Liver (tissue), 9 donors: ENCODE results near the gene TMTC1. TPM values are rescaled to one million over a fixed set of nuclear protein-coding genes. Genes with fewer than 3 reads are reported as not detected.

ENCODE experiments used
- DNase-seq: peaks from one replicate; pipeline ENCODE4 v3.0.0-alpha.2; 2017; ENCODE audit warnings: low spot score
- H3K27ac ChIP-seq, 2 donors: one replicate each; pipeline ENCODE4 v1.7.0; 2013; ENCODE audit warnings: inconsistent platforms in 2 of 2, low read length in 2 of 2, control low read depth in 1 of 2, low read depth in 1 of 2, mild to moderate bottlenecking in 1 of 2
- H3K27me3 ChIP-seq, 4 donors: one replicate each; pipeline versions ENCODE4 v1.6.1 to v1.7.0; 2013; ENCODE audit warnings: low read length in 3 of 4, inconsistent platforms in 1 of 4, mild to moderate bottlenecking in 1 of 4, moderate library complexity in 1 of 4; ENCODE audit not compliant: control insufficient read depth in 4 of 4, insufficient read depth in 4 of 4
- H3K36me3 ChIP-seq, 4 donors: one replicate each; pipeline versions ENCODE4 v1.6.1 to v1.7.0; 2013; ENCODE audit warnings: low read length in 3 of 4, mild to moderate bottlenecking in 3 of 4, low read depth in 1 of 4, moderate library complexity in 1 of 4; ENCODE audit not compliant: control insufficient read depth in 4 of 4, insufficient read depth in 3 of 4
- H3K4me1 ChIP-seq, 4 donors: one replicate each; pipeline versions ENCODE4 v1.6.1 to v1.7.0; 2013; ENCODE audit warnings: low read length in 3 of 4, mild to moderate bottlenecking in 3 of 4, moderate library complexity in 1 of 4; ENCODE audit not compliant: control insufficient read depth in 4 of 4, insufficient read depth in 4 of 4
- H3K4me3 ChIP-seq, 3 donors: one replicate each; pipeline versions ENCODE4 v1.6.1 to v1.7.0; 2013; ENCODE audit warnings: low read length in 3 of 3, control low read depth in 1 of 3, low read depth in 1 of 3, mild to moderate bottlenecking in 1 of 3
- H3K9ac ChIP-seq, 2 donors: one replicate each; pipeline ENCODE4 v1.7.0; 2013; ENCODE audit warnings: low read length in 2 of 2, mild to moderate bottlenecking in 2 of 2, moderate library complexity in 2 of 2, control low read depth in 1 of 2, low read depth in 1 of 2
- H3K9me3 ChIP-seq, 4 donors: one replicate each; pipeline versions ENCODE4 v1.6.1 to v1.7.0; 2013; ENCODE audit warnings: low read length in 3 of 4; ENCODE audit not compliant: control insufficient read depth in 4 of 4
- EGR1 ChIP-seq, 2 donors: IDR thresholded peaks; 2 replicates each; pipeline ENCODE4 v1.6.1; 2016 to 2018; ENCODE audit warnings: antibody characterized with exemption in 2 of 2, low read depth in 2 of 2
- FOXA1 ChIP-seq: IDR thresholded peaks from 2 replicates; pipeline ENCODE4 v1.6.1; 2016; ENCODE audit warnings: antibody characterized with exemption
- FOXA2 ChIP-seq: IDR thresholded peaks from 2 replicates; pipeline ENCODE4 v1.6.1; 2016; ENCODE audit warnings: antibody characterized with exemption
- GABPA ChIP-seq, 2 donors: IDR thresholded peaks in 1 of 2; conservative IDR thresholded peaks in 1 of 2; 2 replicates each; pipeline ENCODE4 v1.6.1; 2016; ENCODE audit warnings: antibody characterized with exemption in 2 of 2, mild to moderate bottlenecking in 1 of 2, moderate library complexity in 1 of 2
- HNF4A ChIP-seq, 2 donors: conservative IDR thresholded peaks; 2 replicates each; pipeline ENCODE4 v1.6.1; 2016; ENCODE audit warnings: antibody characterized with exemption in 2 of 2, mild to moderate bottlenecking in 2 of 2
- JUND ChIP-seq, 2 donors: IDR thresholded peaks; 2 replicates each; pipeline ENCODE4 v1.6.1; 2016; ENCODE audit warnings: antibody characterized with exemption in 2 of 2
- NR2F2 ChIP-seq: IDR thresholded peaks from 2 replicates; pipeline ENCODE4 v1.6.1; 2016; ENCODE audit warnings: antibody characterized with exemption
- RAD21 ChIP-seq, 2 donors: IDR thresholded peaks; 2 replicates each; pipeline ENCODE4 v1.6.1; 2016; ENCODE audit warnings: antibody characterized with exemption in 2 of 2, mild to moderate bottlenecking in 2 of 2
- SP1 ChIP-seq: IDR thresholded peaks from 2 replicates; pipeline ENCODE4 v1.6.1; 2018; ENCODE audit warnings: antibody characterized with exemption, mild to moderate bottlenecking
- TAF1 ChIP-seq: conservative IDR thresholded peaks from 2 replicates; pipeline ENCODE4 v1.6.1; 2016; ENCODE audit warnings: antibody characterized with exemption, mild to moderate bottlenecking
- YY1 ChIP-seq: IDR thresholded peaks from 2 replicates; pipeline ENCODE4 v1.6.1; 2016; ENCODE audit warnings: antibody characterized with exemption, mild to moderate bottlenecking
- WGBS: extraction: QIAGEN DNeasy Blood & Tissue Kit; methylation state at CpG from one replicate; pipeline ENCODE4 v1.1.7; 2013; 5-methylcytosine and 5-hydroxymethylcytosine counted together
- polyA plus RNA-seq, 2 donors: library from polyadenylated mRNA; stranded (reverse) in 1 of 2; unstranded in 1 of 2; fragments of 200-250 nt in 1 of 2; fragments of >200 nt in 1 of 2; fragmentation: Nextera tagmentation in 1 of 2; extraction: Ambion mirVana in 1 of 2; gene quantifications; one replicate each; pipeline versions ENCODE4 v1.2.1 to v1.2.3, GENCODE V29; 2013 to 2015
- total RNA-seq, 2 donors: library from RNA; depleted of rRNA; stranded (reverse); fragments of >200 nt; gene quantifications; one replicate each; pipeline ENCODE4 v1.2.3, GENCODE V29; 2014
- TF ChIP-seq, protein P1 (sequence below): IDR thresholded peaks from 2 replicates; pipeline ENCODE4 v1.6.1; 2016; ENCODE audit warnings: antibody characterized with exemption, mild to moderate bottlenecking
- TF ChIP-seq, protein P2 (sequence below): IDR thresholded peaks from 2 replicates; pipeline ENCODE4 v1.6.1; 2016; ENCODE audit warnings: antibody characterized with exemption
- TF ChIP-seq, protein P3 (sequence below): fragments of 150-350 bp; IDR thresholded peaks from 2 replicates; pipeline ENCODE4 v1.5.1; 2017; ENCODE audit warnings: improper control_type of control experiment, low read depth, low read length; ENCODE audit not compliant: missing input control
- TF ChIP-seq, protein P4 (sequence below): IDR thresholded peaks from 2 replicates; pipeline ENCODE4 v1.6.1; 2016; ENCODE audit warnings: antibody characterized with exemption
- TF ChIP-seq, protein P5 (sequence below): IDR thresholded peaks from 2 replicates; pipeline ENCODE4 v1.6.1; 2016; ENCODE audit warnings: antibody characterized with exemption
- donor health status: healthy.
- donor health status: healthy.
- donor health status: healthy.
- donor health status: healthy.
- donor health status: healthy.

The TMTC1 gene
- total and polyA plus RNA-seq, 4 donors: 0.76 to 3.3 (median 2.1) TPM

DNA sequence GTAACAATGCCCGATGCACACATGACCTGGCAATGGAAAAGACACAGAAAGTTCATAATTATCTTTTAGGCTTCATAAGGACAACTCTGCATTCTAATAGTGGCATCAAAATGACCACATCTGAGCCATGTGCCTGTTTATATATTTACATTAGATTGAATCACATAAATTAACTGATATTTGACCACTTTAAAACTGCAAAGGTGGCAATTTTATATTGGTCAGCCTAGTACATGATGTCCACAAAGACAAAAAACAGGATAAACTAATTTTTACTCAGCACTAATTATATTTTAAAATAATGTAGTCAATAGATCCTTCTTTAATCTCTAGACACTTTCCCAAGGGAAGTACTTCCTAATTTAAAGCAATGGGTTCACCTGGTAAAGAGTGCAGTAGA is 274.2 kb downstream of the TMTC1 start:
- 96% methylated on average over 1 of the region's 1 CpG for WGBS
- DNase-seq: no peak
- TF ChIP-seq SP1 (no peak), RAD21 (IDR thresholded peaks at IDR 0.05) (no peak), NR2F2 (no peak)
- TF ChIP-seq, protein P1, sequence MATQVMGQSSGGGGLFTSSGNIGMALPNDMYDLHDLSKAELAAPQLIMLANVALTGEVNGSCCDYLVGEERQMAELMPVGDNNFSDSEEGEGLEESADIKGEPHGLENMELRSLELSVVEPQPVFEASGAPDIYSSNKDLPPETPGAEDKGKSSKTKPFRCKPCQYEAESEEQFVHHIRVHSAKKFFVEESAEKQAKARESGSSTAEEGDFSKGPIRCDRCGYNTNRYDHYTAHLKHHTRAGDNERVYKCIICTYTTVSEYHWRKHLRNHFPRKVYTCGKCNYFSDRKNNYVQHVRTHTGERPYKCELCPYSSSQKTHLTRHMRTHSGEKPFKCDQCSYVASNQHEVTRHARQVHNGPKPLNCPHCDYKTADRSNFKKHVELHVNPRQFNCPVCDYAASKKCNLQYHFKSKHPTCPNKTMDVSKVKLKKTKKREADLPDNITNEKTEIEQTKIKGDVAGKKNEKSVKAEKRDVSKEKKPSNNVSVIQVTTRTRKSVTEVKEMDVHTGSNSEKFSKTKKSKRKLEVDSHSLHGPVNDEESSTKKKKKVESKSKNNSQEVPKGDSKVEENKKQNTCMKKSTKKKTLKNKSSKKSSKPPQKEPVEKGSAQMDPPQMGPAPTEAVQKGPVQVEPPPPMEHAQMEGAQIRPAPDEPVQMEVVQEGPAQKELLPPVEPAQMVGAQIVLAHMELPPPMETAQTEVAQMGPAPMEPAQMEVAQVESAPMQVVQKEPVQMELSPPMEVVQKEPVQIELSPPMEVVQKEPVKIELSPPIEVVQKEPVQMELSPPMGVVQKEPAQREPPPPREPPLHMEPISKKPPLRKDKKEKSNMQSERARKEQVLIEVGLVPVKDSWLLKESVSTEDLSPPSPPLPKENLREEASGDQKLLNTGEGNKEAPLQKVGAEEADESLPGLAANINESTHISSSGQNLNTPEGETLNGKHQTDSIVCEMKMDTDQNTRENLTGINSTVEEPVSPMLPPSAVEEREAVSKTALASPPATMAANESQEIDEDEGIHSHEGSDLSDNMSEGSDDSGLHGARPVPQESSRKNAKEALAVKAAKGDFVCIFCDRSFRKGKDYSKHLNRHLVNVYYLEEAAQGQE: no peak
- TF ChIP-seq, protein P2, sequence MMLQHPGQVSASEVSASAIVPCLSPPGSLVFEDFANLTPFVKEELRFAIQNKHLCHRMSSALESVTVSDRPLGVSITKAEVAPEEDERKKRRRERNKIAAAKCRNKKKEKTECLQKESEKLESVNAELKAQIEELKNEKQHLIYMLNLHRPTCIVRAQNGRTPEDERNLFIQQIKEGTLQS: no peak
- no peaks in the 10 kb centered on the region for H3K27me3 ChIP-seq
- no peaks in the 10 kb centered on the region for H3K9me3 ChIP-seq
- no peak overlapping the region for H3K4me3 ChIP-seq
- no peak overlapping the region for H3K9ac ChIP-seq
- H3K27ac ChIP-seq: no peak overlapping the region
- H3K36me3 ChIP-seq: peaks cover 0 to 8% (median 0%) of the 10 kb centered on the region in 4 donors
- no peaks in the 10 kb centered on the region for H3K4me1 ChIP-seq

DNA sequence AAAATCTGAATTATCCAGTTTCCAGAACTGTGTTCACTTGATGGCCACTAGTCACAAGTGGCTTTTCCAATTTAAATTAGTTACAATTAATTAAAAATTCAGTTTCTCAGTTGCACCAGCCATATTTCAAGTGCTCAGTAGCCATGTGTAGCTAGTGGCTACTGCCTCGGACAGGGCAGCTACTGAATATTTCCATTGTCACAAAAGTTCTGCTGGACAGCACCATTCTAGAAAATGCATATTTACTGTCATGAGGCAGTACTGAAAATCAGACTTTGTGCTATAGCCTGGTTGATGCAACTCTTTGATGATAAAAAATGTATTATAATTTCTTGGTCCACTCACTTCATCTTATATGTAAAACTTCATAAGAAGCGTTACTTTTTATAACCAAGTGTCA is 274.8 kb downstream of the TMTC1 start:
- Histone ChIP-seq H3K9ac (no peak overlapping the region), H3K4me1 (no peaks in the 10 kb centered on the region), H3K27ac (no peak overlapping the region), H3K9me3 (no peaks in the 10 kb centered on the region), H3K27me3 (no peaks in the 10 kb centered on the region), H3K36me3 (peaks cover 0 to 8% (median 0%) of the 10 kb centered on the region in 4 donors), H3K4me3 (no peak overlapping the region)
- DNase-seq: no peak
- 92% methylated on average over 2 of the region's 2 CpGs for WGBS
- TF ChIP-seq HNF4A (conservative IDR thresholded peaks at IDR 0.05) (no peak), NR2F2 (no peak), RAD21 (IDR thresholded peaks at IDR 0.05) (no peak), FOXA2 (no peak), SP1 (no peak)
- TF ChIP-seq, protein P3, sequence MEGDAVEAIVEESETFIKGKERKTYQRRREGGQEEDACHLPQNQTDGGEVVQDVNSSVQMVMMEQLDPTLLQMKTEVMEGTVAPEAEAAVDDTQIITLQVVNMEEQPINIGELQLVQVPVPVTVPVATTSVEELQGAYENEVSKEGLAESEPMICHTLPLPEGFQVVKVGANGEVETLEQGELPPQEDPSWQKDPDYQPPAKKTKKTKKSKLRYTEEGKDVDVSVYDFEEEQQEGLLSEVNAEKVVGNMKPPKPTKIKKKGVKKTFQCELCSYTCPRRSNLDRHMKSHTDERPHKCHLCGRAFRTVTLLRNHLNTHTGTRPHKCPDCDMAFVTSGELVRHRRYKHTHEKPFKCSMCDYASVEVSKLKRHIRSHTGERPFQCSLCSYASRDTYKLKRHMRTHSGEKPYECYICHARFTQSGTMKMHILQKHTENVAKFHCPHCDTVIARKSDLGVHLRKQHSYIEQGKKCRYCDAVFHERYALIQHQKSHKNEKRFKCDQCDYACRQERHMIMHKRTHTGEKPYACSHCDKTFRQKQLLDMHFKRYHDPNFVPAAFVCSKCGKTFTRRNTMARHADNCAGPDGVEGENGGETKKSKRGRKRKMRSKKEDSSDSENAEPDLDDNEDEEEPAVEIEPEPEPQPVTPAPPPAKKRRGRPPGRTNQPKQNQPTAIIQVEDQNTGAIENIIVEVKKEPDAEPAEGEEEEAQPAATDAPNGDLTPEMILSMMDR: no peak

DNA sequence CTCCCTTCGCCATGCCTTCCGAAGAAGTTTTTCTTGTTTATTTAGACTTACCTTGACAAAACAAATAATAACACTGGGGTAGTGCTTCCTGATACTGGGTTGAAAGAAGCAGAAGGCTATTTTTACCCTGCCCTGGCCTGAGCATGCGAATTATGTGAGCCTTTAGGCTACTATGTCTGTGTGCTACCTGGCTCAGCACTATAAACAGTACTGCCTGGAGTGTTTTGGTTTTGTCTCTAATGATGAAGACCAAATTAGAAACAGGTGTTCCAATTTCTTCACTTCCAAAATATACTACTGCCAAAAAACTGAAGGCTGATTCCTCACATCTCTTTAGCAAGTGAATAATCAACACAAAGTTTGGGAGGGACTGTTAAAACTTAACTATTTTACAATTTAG is 278.6 kb downstream of the TMTC1 start:
- Histone ChIP-seq H3K9me3 (no peaks in the 10 kb centered on the region), H3K27me3 (no peaks in the 10 kb centered on the region), H3K4me3 (no peak overlapping the region), H3K9ac (no peak overlapping the region), H3K36me3 (peaks cover 0 to 4% (median 0%) of the 10 kb centered on the region in 4 donors), H3K27ac (no peak overlapping the region), H3K4me1 (no peaks in the 10 kb centered on the region)
- TF ChIP-seq, protein P4, sequence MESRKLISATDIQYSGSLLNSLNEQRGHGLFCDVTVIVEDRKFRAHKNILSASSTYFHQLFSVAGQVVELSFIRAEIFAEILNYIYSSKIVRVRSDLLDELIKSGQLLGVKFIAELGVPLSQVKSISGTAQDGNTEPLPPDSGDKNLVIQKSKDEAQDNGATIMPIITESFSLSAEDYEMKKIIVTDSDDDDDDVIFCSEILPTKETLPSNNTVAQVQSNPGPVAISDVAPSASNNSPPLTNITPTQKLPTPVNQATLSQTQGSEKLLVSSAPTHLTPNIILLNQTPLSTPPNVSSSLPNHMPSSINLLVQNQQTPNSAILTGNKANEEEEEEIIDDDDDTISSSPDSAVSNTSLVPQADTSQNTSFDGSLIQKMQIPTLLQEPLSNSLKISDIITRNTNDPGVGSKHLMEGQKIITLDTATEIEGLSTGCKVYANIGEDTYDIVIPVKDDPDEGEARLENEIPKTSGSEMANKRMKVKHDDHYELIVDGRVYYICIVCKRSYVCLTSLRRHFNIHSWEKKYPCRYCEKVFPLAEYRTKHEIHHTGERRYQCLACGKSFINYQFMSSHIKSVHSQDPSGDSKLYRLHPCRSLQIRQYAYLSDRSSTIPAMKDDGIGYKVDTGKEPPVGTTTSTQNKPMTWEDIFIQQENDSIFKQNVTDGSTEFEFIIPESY: no peak
- no peak for TF ChIP-seq YY1
- no peak for TF ChIP-seq TAF1
- no peak for TF ChIP-seq FOXA2
- TF ChIP-seq EGR1 (IDR thresholded peaks at IDR 0.05; ENCODE audit: low read depth in 2 of 2): no peak
- TF ChIP-seq JUND (IDR thresholded peaks at IDR 0.05): no peak
- TF ChIP-seq, protein P2: no peak
- no peak for TF ChIP-seq HNF4A (conservative IDR thresholded peaks at IDR 0.05)
- TF ChIP-seq, protein P5, sequence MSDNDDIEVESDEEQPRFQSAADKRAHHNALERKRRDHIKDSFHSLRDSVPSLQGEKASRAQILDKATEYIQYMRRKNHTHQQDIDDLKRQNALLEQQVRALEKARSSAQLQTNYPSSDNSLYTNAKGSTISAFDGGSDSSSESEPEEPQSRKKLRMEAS: no peak
- no peak for TF ChIP-seq GABPA (IDR thresholded peaks at IDR 0.05 in 1 of 2, conservative IDR thresholded peaks at IDR 0.05 in 1 of 2)
- no peak for TF ChIP-seq FOXA1
- no peak for TF ChIP-seq RAD21 (IDR thresholded peaks at IDR 0.05)
- WGBS: 95% methylated on average over 3 of the region's 3 CpGs
- no peak for DNase-seq
